IMR-90 (cell line): ENCODE results near the gene CDON. TPM values are rescaled to one million over a fixed set of nuclear protein-coding genes. Genes with fewer than 3 reads are reported as not detected.

Experiments used
- ATAC-seq: fragments of 200-7000 bp; cut with Tn5 transposase; 2 replicates; pipeline ENCODE4 v1.9.1; 2020; ENCODE audit warnings: low read depth, mild to moderate bottlenecking, moderate library complexity
- BruUV-seq: library from RNA; stranded (reverse); fragments of 400-500 nt; replicated peaks from 2 replicates; lab custom pipeline; 2021; lab: Mats Ljungman, UMichigan
- CTCF ChIA-PET: fragments of 300-600 bp; formaldehyde crosslinking; extraction: SDS; loops from one replicate; lab custom pipeline; 2021; ENCODE audit warnings: antibody characterized with exemption; lab: Yijun Ruan, JAX
- POLR2A ChIA-PET: fragments of 300-600 bp; sonication (Branson Sonifier 250); formaldehyde crosslinking; loops from one replicate; lab custom pipeline; 2022; ENCODE audit warnings: antibody characterized with exemption; ENCODE audit not compliant: unreplicated experiment; lab: Charles Lee
- DNase-seq: peaks from one replicate; pipeline ENCODE4 v3.0.0; 2013
- H2AFZ ChIP-seq: replicated peaks from 2 replicates; pipeline ENCODE3; 2013; ENCODE audit warnings: low read length, mild to moderate bottlenecking; ENCODE audit not compliant: poor library complexity
- H2AK5ac ChIP-seq: 2 replicates; pipeline ENCODE4 v1.6.1; 2013; ENCODE audit warnings: low read depth, low read length, inconsistent platforms
- H2AK9ac ChIP-seq: replicated peaks from 2 replicates; pipeline ENCODE3; 2013; ENCODE audit warnings: mild to moderate bottlenecking, low read depth, low read length, moderate library complexity; ENCODE audit not compliant: poor library complexity
- H2BK120ac ChIP-seq: 2 replicates; pipeline ENCODE4 v1.6.1; 2013; ENCODE audit warnings: low read depth, low read length, inconsistent platforms
- H2BK15ac ChIP-seq: 3 replicates; pipeline ENCODE4 v1.6.1; 2013; ENCODE audit warnings: low read depth, low read length, inconsistent platforms
- H2BK20ac ChIP-seq: 2 replicates; pipeline ENCODE4 v1.6.1; 2013; ENCODE audit warnings: low read depth, mild to moderate bottlenecking, inconsistent platforms, low read length, moderate library complexity
- H2BK5ac ChIP-seq: 2 replicates; pipeline ENCODE4 v1.6.1; 2013; ENCODE audit warnings: mild to moderate bottlenecking, low read depth, low read length, inconsistent platforms; ENCODE audit not compliant: poor library complexity, severe bottlenecking
- H3K14ac ChIP-seq: replicated peaks from 2 replicates; pipeline ENCODE4 v1.6.1; 2013; ENCODE audit warnings: low read depth, low read length, inconsistent platforms
- H3K18ac ChIP-seq: 2 replicates; pipeline ENCODE4 v1.6.1; 2013; ENCODE audit warnings: low read depth, low read length, control low read depth
- H3K23ac ChIP-seq: 2 replicates; pipeline ENCODE4 v1.6.1; 2013; ENCODE audit warnings: low read depth, low read length, inconsistent platforms
- H3K27ac ChIP-seq: 2 replicates; pipeline ENCODE4 v1.5.1; 2013; ENCODE audit warnings: mild to moderate bottlenecking, control low read depth, low read length; ENCODE audit not compliant: insufficient read depth
- H3K27me3 ChIP-seq: 2 replicates; pipeline ENCODE4 v1.6.1; 2013; ENCODE audit warnings: low read length; ENCODE audit not compliant: control insufficient read depth, insufficient read depth
- H3K36me3 ChIP-seq: 2 replicates; pipeline ENCODE4 v1.6.1; 2013; ENCODE audit warnings: low read length, mixed read lengths; ENCODE audit not compliant: control insufficient read depth, insufficient read depth
- H3K4ac ChIP-seq: 2 replicates; pipeline ENCODE4 v1.6.1; 2013; ENCODE audit warnings: low read depth, low read length, inconsistent platforms
- H3K4me1 ChIP-seq: 2 replicates; pipeline ENCODE4 v1.6.1; 2013; ENCODE audit warnings: low read length, mixed read lengths; ENCODE audit not compliant: control insufficient read depth, insufficient read depth
- H3K4me2 ChIP-seq: 2 replicates; pipeline ENCODE4 v1.6.1; 2013; ENCODE audit warnings: low read depth, mild to moderate bottlenecking, control low read depth, low read length, moderate library complexity
- H3K4me3 ChIP-seq: 2 replicates; pipeline ENCODE4 v1.5.1; 2013; ENCODE audit warnings: low read depth, mild to moderate bottlenecking, control low read depth, low read length, moderate library complexity; ENCODE audit not compliant: insufficient read depth
- H3K56ac ChIP-seq: 2 replicates; pipeline ENCODE4 v1.6.1; 2013; ENCODE audit warnings: low read length, inconsistent platforms; ENCODE audit not compliant: insufficient read depth; ENCODE audit errors: extremely low read depth
- H3K79me1 ChIP-seq, 2 experiments: 2 replicates each; pipeline ENCODE4 v1.6.1; 2013; ENCODE audit warnings: low read length in 2 of 2, inconsistent platforms in 1 of 2, low read depth in 1 of 2
- H3K9ac ChIP-seq: 2 replicates; pipeline ENCODE4 v1.6.1; 2013; ENCODE audit warnings: low read depth, low read length, control low read depth
- H3K9me1 ChIP-seq: 2 replicates; pipeline ENCODE4 v1.6.1; 2013; ENCODE audit warnings: low read length, inconsistent platforms; ENCODE audit not compliant: insufficient read depth
- H3K9me3 ChIP-seq: 2 replicates; pipeline ENCODE4 v1.6.1; 2013; ENCODE audit warnings: low read length; ENCODE audit not compliant: control insufficient read depth, insufficient read depth
- H4K20me1 ChIP-seq: 2 replicates; pipeline ENCODE4 v1.6.1; 2013; ENCODE audit warnings: low read length, inconsistent platforms; ENCODE audit not compliant: insufficient read depth
- H4K5ac ChIP-seq: 2 replicates; pipeline ENCODE4 v1.6.1; 2013; ENCODE audit warnings: mild to moderate bottlenecking, low read depth, low read length, control low read depth
- H4K8ac ChIP-seq, 2 experiments: 2 replicates each; pipeline ENCODE4 v1.6.1; 2013; ENCODE audit warnings: low read depth in 2 of 2, low read length in 2 of 2, control low read depth in 1 of 2, inconsistent platforms in 1 of 2
- H4K91ac ChIP-seq: 2 replicates; pipeline ENCODE4 v1.6.1; 2013; ENCODE audit warnings: low read depth, low read length, inconsistent platforms; ENCODE audit not compliant: insufficient read depth
- BHLHE40 ChIP-seq: fragments of 150-350 bp; IDR thresholded peaks from 2 replicates; pipeline ENCODE4 v1.6.1; 2016; ENCODE audit warnings: mild to moderate bottlenecking, low read depth, low read length
- ELK1 ChIP-seq: fragments of 150-350 bp; IDR thresholded peaks from 2 replicates; pipeline ENCODE4 v1.6.1; 2016; ENCODE audit warnings: low read depth, mild to moderate bottlenecking, low read length, moderate library complexity, borderline replicate concordance
- FOS ChIP-seq: fragments of 150-350 bp; IDR thresholded peaks from 2 replicates; pipeline ENCODE4 v1.6.1; 2016; ENCODE audit warnings: low read depth, low read length
- MAZ ChIP-seq: IDR thresholded peaks from 2 replicates; pipeline ENCODE4 v1.6.1; 2012; ENCODE audit warnings: low read depth, mild to moderate bottlenecking, low read length, improper control_type of control experiment, moderate library complexity, borderline replicate concordance
- MXI1 ChIP-seq: IDR thresholded peaks from 2 replicates; pipeline ENCODE4 v1.6.1; 2012; ENCODE audit warnings: low read depth, mild to moderate bottlenecking, low read length, moderate library complexity, borderline replicate concordance
- NFE2L2 ChIP-seq: fragments of 150-350 bp; IDR thresholded peaks from 2 replicates; pipeline ENCODE4 v1.6.1; 2016; ENCODE audit warnings: low read depth, mild to moderate bottlenecking, low read length
- RAD21 ChIP-seq: IDR thresholded peaks from 2 replicates; pipeline ENCODE4 v1.6.1; 2012; ENCODE audit warnings: low read length, improper control_type of control experiment
- RFX5 ChIP-seq: IDR thresholded peaks from 2 replicates; pipeline ENCODE4 v1.8.0; 2012; ENCODE audit warnings: low read depth, mild to moderate bottlenecking, low read length, moderate library complexity
- SMC3 ChIP-seq: fragments of 150-350 bp; IDR thresholded peaks from 2 replicates; pipeline ENCODE4 v1.6.1; 2016; ENCODE audit warnings: low read depth, mild to moderate bottlenecking, antibody characterized with exemption, low read length, moderate library complexity
- WGBS, 2 experiments: methylation state at CpG; one replicate each; pipeline versions ENCODE4 v1.1.5 to v1.1.7; 2013; ENCODE audit warnings: missing lambda C conversion rate in 2 of 2; ENCODE audit not compliant: insufficient read length in 1 of 2; ENCODE audit errors: extremely low coverage in 2 of 2; 5-methylcytosine and 5-hydroxymethylcytosine counted together
- dilution Hi-C: fragments of 300-500 bp; cut with HindIII; formaldehyde crosslinking; loops from one replicate; pipeline ENCODE4 v1.14.3; 2018; ENCODE audit warnings: low sequenced_read_pairs; ENCODE audit not compliant: unreplicated experiment
- in situ Hi-C: fragments of 300-500 bp; cut with MboI; formaldehyde crosslinking; loops from 3 replicates; pipeline ENCODE4 v1.14.3; 2019; ENCODE audit warnings: low sequenced_read_pairs, inconsistent platforms, mixed read lengths
- intact Hi-C: fragments of 100-400 bp; cut with micrococcal nuclease; formaldehyde crosslinking; loops from 2 replicates; pipeline ENCODE4 v1.10.0; 2022
- polyA plus RNA-seq, 3 experiments: library from polyadenylated mRNA; depleted of rRNA; stranded (reverse); fragments of >200 nt; gene quantifications; 2 replicates each; pipeline ENCODE4 v1.2.3, GENCODE V29; 2012; ENCODE audit warnings: low replicate concordance in 1 of 3
- total RNA-seq: library from RNA; depleted of rRNA; stranded (reverse); fragments of >200 nt; gene quantifications from 2 replicates; pipeline ENCODE4 v1.2.3, GENCODE V29; 2012

CDON gene
- total and polyA plus RNA-seq, 2 of the 4 experiments (the other 2 are of a cell fraction) = 1.2 to 3.8 TPM

DNA sequence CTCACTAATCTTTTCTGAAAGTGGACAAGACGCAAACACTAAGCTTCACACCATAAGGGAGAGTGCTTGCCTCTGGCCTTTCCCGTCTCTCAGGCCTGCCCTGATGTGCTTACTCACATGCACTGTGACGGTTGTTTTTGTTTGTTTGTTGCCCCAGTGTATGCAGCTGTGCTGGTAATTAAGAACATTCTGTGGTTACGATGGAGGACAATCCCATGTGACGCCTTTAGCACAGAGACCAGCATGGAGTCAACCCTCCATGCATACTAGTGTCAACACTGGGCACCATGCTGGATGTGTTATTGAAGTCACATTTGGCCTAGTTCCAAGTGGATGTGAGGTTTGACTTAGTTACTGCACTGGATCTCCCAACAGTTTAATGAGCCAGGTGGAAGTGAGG, 27.8 kb upstream of the CDON start:
- peaks cover 19% of the 10 kb centered on the region for H3K27me3 ChIP-seq
- H4K91ac ChIP-seq = no peak overlapping the region
- intact Hi-C loops = no loop called here
- BruUV-seq = no TSS peak
- H2AK5ac ChIP-seq = no peak overlapping the region
- no peak overlapping the region for H2BK20ac ChIP-seq
- H3K4ac ChIP-seq = no peak overlapping the region
- ChIA-PET CTCF (no interaction called here), POLR2A (no interaction called here)
- in situ Hi-C loops = no loop called here
- H3K14ac ChIP-seq = no peak overlapping the region
- H3K18ac ChIP-seq = no peak overlapping the region
- H2BK15ac ChIP-seq = no peak overlapping the region
- ATAC-seq = no peak
- no peak overlapping the region for H2AFZ ChIP-seq
- no peak for DNase-seq
- H3K4me2 ChIP-seq = no peak overlapping the region
- H2BK5ac ChIP-seq = no peak overlapping the region
- no peak overlapping the region for H2AK9ac ChIP-seq
- peaks cover 2% of the 10 kb centered on the region; the same call in 1 of the 2 replicates for H3K4me1 ChIP-seq
- H3K4me3 ChIP-seq = no peak overlapping the region
- TF ChIP-seq NFE2L2 (no peak), FOS (no peak), MAZ (no peak), ELK1 (no peak), RAD21 (no peak), BHLHE40 (no peak), MXI1 (no peak), SMC3 (no peak), RFX5 (no peak)
- dilution Hi-C loops = no loop called here
- WGBS, 2 experiments = 95% methylated on average over 4 of the region's 5 CpGs; no CpG with 5 or more reads in 1 of the 2 experiments
- H3K79me1 ChIP-seq = no peaks in the 10 kb centered on the region
- H4K8ac ChIP-seq = no peak overlapping the region
- no peaks in the 10 kb centered on the region for H3K36me3 ChIP-seq
- no peak overlapping the region for H3K9ac ChIP-seq
- H3K9me3 ChIP-seq = no peaks in the 10 kb centered on the region
- no peak overlapping the region for H3K23ac ChIP-seq
- H4K5ac ChIP-seq = no peak overlapping the region
- H3K27ac ChIP-seq = no peak overlapping the region
- no peak overlapping the region for H2BK120ac ChIP-seq
- no peak overlapping the region for H3K56ac ChIP-seq
- no peaks in the 10 kb centered on the region for H4K20me1 ChIP-seq
- no peaks in the 10 kb centered on the region for H3K9me1 ChIP-seq
